ENCODE results near the gene BSDC1.

The BSDC1 gene

GRCh38 chr1:32393832-32394140, 455 bp downstream of the BSDC1 start:
- DNase-seq (ENCODE audit: low read depth in 2 of 2), result no peak

GRCh38 chr1:32393136-32393535, 1.1 kb downstream of the BSDC1 start:
- DNase-seq (ENCODE audit: low read depth in 2 of 2), result no peak

- no peak for DNase-seq (ENCODE audit: low read depth in 2 of 2)
Measured at GRCh38 chr1:32392325-32392724, 1.9 kb downstream of the BSDC1 start.

GRCh38 chr1:32390904-32391870, 3.1 kb downstream of the BSDC1 start:
- DNase-seq (ENCODE audit: low read depth in 2 of 2), result no peak

- no peak for DNase-seq (ENCODE audit: low read depth in 2 of 2)
Measured at GRCh38 chr1:32388641-32389040, 5.6 kb downstream of the BSDC1 start.

- no peak for DNase-seq (ENCODE audit: low read depth in 2 of 2)
Measured at GRCh38 chr1:32386676-32387392, 7.4 kb downstream of the BSDC1 start.

GRCh38 chr1:32380057-32380456, 14.2 kb downstream of the BSDC1 start:
- no peak for DNase-seq (ENCODE audit: low read depth in 2 of 2)

GRCh38 chr1:32377541-32378220, 16.6 kb downstream of the BSDC1 start:
- no peak for DNase-seq (ENCODE audit: low read depth in 2 of 2)

- no peak for DNase-seq (ENCODE audit: low read depth in 2 of 2)
Measured at GRCh38 chr1:32376199-32376598, 18.0 kb downstream of the BSDC1 start.

GRCh38 chr1:32373996-32374592, 20.1 kb downstream of the BSDC1 start:
- no peak for DNase-seq (ENCODE audit: low read depth in 2 of 2)

- DNase-seq (ENCODE audit: low read depth in 2 of 2), result no peak
Measured at GRCh38 chr1:32372149-32372756, 22.0 kb downstream of the BSDC1 start.

- DNase-seq (ENCODE audit: low read depth in 2 of 2), result no peak
Measured at GRCh38 chr1:32367912-32368635, 26.2 kb downstream of the BSDC1 start.

- DNase-seq (ENCODE audit: low read depth in 2 of 2), result no peak
Measured at GRCh38 chr1:32365445-32365844, 28.8 kb downstream of the BSDC1 start.

GRCh38 chr1:32364836-32365235, 29.4 kb downstream of the BSDC1 start:
- DNase-seq (ENCODE audit: low read depth in 2 of 2), result no peak

GRCh38 chr1:32363713-32364112, 30.5 kb downstream of the BSDC1 start:
- DNase-seq (ENCODE audit: low read depth in 2 of 2), result no peak

- no peak for DNase-seq (ENCODE audit: low read depth in 2 of 2)
Measured at GRCh38 chr1:32362474-32363313, 31.5 kb downstream of the BSDC1 start, which contains the start of the genes FAM229A and TSSK3. TSS of gene FAM229A (minus strand) at chr1:32362485. CDS start at chr1:32362091, 394 bp downstream. TSS of gene TSSK3 (plus strand) at chr1:32362539. CDS start at chr1:32362702, 163 bp downstream.

GRCh38 chr1:32361674-32362473, 32.4 kb downstream of the BSDC1 start:
- DNase-seq (ENCODE audit: low read depth in 2 of 2), result no peak

- no peak for DNase-seq (ENCODE audit: low read depth in 2 of 2)
Measured at GRCh38 chr1:32361308-32361673, 33.0 kb downstream of the BSDC1 start.

GRCh38 chr1:32358435-32358834, 35.8 kb downstream of the BSDC1 start:
- no peak for DNase-seq (ENCODE audit: low read depth in 2 of 2)
